Gastroesophageal sphincter (tissue), 3 donors: Measurements from ENCODE around the gene PDE6A.

Experiments
- CTCF ChIP-seq, 4 experiments: fragments of 200-600 bp in 2 of 4; fragments of 450-650 bp in 2 of 4; sonication (generic) in 1 of 4; IDR thresholded peaks; one replicate each; pipeline ENCODE4 v1.5.1; 2017 to 2019; ENCODE audit warnings: antibody characterized with exemption in 4 of 4, mild to moderate bottlenecking in 2 of 4, moderate library complexity in 2 of 4
- POLR2A ChIP-seq, 2 donors: fragments of 450-650 bp; IDR thresholded peaks; one replicate each; pipeline ENCODE4 v1.6.1; 2017; ENCODE audit warnings: antibody characterized with exemption in 2 of 2, mild to moderate bottlenecking in 2 of 2, moderate library complexity in 1 of 2
- POLR2AphosphoS5 ChIP-seq: sonication (generic); formaldehyde crosslinking; IDR thresholded peaks from one replicate; pipeline ENCODE4 v1.6.1; 2017; ENCODE audit warnings: antibody characterized with exemption

GRCh38 chr5:149979896-149980295, 35.3 kb upstream of the PDE6A start:
- no peak for TF ChIP-seq POLR2A (IDR thresholded peaks at IDR 0.05)
- TF ChIP-seq CTCF (IDR thresholded peaks at IDR 0.05): no peak
- TF ChIP-seq POLR2AphosphoS5: no peak
